Measurements from ENCODE around the gene ZNF821.

- TF ChIP-seq EZH2 (IDR thresholded peaks at IDR 0.05; ENCODE audit: low read depth): no peak
- TF ChIP-seq, protein P1, sequence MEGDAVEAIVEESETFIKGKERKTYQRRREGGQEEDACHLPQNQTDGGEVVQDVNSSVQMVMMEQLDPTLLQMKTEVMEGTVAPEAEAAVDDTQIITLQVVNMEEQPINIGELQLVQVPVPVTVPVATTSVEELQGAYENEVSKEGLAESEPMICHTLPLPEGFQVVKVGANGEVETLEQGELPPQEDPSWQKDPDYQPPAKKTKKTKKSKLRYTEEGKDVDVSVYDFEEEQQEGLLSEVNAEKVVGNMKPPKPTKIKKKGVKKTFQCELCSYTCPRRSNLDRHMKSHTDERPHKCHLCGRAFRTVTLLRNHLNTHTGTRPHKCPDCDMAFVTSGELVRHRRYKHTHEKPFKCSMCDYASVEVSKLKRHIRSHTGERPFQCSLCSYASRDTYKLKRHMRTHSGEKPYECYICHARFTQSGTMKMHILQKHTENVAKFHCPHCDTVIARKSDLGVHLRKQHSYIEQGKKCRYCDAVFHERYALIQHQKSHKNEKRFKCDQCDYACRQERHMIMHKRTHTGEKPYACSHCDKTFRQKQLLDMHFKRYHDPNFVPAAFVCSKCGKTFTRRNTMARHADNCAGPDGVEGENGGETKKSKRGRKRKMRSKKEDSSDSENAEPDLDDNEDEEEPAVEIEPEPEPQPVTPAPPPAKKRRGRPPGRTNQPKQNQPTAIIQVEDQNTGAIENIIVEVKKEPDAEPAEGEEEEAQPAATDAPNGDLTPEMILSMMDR (conservative IDR thresholded peaks at IDR 0.05): no peak
These were observed 15.2 kb upstream of the ZNF821 start for GRCh38 chr16:71899171-71899570.
